SU-DHL-6 (cell line): ENCODE results near the gene SLCO1C1.

Source experiments
- EZH2phosphoT487 ChIP-seq: fragments of 200-600 bp; sonication (generic), shearing (Covaris generic); conservative IDR thresholded peaks from 2 replicates; pipeline ENCODE4 v1.6.1; 2018; ENCODE audit warnings: mild to moderate bottlenecking, antibody characterized with exemption, low read length, moderate library complexity, mixed read lengths
- TF ChIP-seq, protein P1 (sequence below): fragments of 200-600 bp; sonication (generic); IDR thresholded peaks from one replicate; pipeline ENCODE4 v1.5.1; 2017; ENCODE audit warnings: antibody characterized with exemption, mild to moderate bottlenecking, low read length, moderate library complexity; ENCODE audit not compliant: insufficient read depth, poor library complexity, severe bottlenecking

- TF ChIP-seq, protein P1, sequence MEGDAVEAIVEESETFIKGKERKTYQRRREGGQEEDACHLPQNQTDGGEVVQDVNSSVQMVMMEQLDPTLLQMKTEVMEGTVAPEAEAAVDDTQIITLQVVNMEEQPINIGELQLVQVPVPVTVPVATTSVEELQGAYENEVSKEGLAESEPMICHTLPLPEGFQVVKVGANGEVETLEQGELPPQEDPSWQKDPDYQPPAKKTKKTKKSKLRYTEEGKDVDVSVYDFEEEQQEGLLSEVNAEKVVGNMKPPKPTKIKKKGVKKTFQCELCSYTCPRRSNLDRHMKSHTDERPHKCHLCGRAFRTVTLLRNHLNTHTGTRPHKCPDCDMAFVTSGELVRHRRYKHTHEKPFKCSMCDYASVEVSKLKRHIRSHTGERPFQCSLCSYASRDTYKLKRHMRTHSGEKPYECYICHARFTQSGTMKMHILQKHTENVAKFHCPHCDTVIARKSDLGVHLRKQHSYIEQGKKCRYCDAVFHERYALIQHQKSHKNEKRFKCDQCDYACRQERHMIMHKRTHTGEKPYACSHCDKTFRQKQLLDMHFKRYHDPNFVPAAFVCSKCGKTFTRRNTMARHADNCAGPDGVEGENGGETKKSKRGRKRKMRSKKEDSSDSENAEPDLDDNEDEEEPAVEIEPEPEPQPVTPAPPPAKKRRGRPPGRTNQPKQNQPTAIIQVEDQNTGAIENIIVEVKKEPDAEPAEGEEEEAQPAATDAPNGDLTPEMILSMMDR: no peak
- TF ChIP-seq EZH2phosphoT487: no peak
Measured at GRCh38 chr12:20778969-20779368, 83.8 kb downstream of the SLCO1C1 start.
